GM12891 (cell line): Measurements from ENCODE around the gene EDEM3.

Source experiments
- PAX5 ChIP-seq: IDR thresholded peaks from 2 replicates; pipeline ENCODE4 v1.6.1; 2011; ENCODE audit warnings: low read length, moderate library complexity, mild to moderate bottlenecking; ENCODE audit not compliant: insufficient read depth, severe bottlenecking
- POLR2A ChIP-seq: IDR thresholded peaks from 2 replicates; pipeline ENCODE4 v1.6.1; 2011; ENCODE audit warnings: low read depth, low read length, control low read depth
- POLR2AphosphoS5 ChIP-seq: IDR thresholded peaks from 2 replicates; pipeline ENCODE4 v1.6.1; 2011; ENCODE audit warnings: low read depth, low read length, control low read depth
- POU2F2 ChIP-seq: IDR thresholded peaks from 2 replicates; pipeline ENCODE4 v1.6.1; 2011; ENCODE audit warnings: low read depth, mild to moderate bottlenecking, control low read depth, low read length, moderate library complexity
- SPI1 ChIP-seq: IDR thresholded peaks from 2 replicates; pipeline ENCODE4 v1.6.1; 2011; ENCODE audit warnings: low read depth, low read length, control low read depth
- TAF1 ChIP-seq: IDR thresholded peaks from 2 replicates; pipeline ENCODE4 v1.6.1; 2011; ENCODE audit warnings: low read depth, low read length, control low read depth

DNA sequence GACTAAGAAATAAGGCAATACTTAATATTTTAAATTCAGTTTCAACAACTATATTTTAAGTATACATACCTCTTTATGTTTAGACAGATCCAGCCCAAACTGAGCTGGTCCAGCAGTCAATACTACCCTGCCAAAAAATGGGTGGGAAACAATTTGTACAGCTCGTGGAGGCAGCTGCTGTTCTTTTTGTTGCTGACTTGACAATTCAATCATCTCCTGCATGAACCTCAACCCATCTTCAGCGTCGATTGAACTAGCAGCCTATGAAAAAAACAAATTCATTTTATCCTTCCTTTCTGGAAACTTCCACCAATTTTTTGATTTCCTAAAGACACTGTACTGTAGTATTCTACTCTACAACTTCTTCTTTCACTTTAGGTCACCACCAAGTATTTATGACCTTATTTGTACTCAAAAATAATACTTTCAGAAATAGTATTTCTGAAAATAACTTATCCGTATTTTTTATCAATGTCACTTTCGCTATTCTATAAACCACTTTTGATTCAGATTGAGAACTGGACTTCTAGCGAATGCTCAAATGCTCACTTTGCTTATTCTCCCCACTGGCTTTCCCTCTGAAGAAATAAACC lies 46.5 kb downstream of the EDEM3 start:
- no peak for TF ChIP-seq POLR2A
- no peak for TF ChIP-seq POLR2AphosphoS5
- no peak for TF ChIP-seq TAF1
- TF ChIP-seq SPI1, result no peak
- TF ChIP-seq POU2F2, result no peak
- TF ChIP-seq PAX5, result no peak
